Measurements from ENCODE around the gene MKNK2.

DNA sequence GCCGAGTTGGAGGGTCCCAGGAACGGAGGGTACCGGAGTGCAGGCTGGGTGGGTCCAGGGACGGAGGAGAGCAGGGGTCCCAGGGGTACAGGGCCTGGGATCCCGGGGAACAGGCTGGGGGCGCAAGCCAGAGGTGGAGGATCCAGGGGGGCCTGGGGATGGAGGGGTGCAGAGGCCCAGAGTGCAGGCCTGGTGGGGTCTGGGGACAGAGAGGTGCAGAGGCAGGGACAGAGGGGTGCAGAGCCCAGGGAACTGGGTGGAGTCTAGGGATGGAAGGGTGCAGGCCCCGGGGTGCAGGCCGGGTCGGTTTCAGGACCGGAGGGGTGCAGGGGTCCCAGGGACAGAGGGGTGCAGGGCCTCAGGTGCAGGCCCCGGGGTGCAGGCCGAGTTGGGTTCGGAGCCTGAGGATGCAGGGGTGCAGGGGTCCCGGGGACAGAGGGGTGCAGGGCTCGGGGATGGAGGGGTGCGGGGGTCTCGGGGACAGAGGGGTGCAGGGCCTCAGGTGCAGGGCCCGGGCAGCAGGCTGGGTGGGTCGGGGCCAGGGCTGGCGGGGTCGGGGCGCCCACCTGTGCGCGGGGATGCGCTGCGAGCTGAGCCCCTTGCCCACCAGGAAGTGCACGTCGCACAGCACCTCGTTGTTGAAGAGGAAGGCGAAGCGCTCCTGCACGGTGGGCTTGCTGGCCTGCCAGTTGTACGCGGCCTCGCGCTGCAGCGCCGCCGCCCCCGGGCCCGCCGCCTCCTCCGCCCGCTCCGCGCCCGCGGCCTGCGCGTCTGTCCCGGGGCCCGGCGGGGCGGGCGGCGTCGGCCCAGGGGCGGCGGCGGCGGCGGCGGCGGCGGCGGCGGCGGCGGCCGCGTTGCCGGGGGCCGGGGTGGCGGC, 36.1 kb downstream of the MKNK2 start:
- TF ChIP-seq, protein P1, sequence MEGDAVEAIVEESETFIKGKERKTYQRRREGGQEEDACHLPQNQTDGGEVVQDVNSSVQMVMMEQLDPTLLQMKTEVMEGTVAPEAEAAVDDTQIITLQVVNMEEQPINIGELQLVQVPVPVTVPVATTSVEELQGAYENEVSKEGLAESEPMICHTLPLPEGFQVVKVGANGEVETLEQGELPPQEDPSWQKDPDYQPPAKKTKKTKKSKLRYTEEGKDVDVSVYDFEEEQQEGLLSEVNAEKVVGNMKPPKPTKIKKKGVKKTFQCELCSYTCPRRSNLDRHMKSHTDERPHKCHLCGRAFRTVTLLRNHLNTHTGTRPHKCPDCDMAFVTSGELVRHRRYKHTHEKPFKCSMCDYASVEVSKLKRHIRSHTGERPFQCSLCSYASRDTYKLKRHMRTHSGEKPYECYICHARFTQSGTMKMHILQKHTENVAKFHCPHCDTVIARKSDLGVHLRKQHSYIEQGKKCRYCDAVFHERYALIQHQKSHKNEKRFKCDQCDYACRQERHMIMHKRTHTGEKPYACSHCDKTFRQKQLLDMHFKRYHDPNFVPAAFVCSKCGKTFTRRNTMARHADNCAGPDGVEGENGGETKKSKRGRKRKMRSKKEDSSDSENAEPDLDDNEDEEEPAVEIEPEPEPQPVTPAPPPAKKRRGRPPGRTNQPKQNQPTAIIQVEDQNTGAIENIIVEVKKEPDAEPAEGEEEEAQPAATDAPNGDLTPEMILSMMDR (IDR thresholded peaks at IDR 0.05 in 2 of 3, conservative IDR thresholded peaks at IDR 0.05 in 1 of 3; ENCODE audit: borderline replicate concordance in 1 of 3, insufficient read depth in 1 of 3, low read depth in 2 of 3, low read length in 2 of 3): no peak
- TF ChIP-seq, protein P2, sequence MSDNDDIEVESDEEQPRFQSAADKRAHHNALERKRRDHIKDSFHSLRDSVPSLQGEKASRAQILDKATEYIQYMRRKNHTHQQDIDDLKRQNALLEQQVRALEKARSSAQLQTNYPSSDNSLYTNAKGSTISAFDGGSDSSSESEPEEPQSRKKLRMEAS (IDR thresholded peaks at IDR 0.05): no peak
- TF ChIP-seq REST (IDR thresholded peaks at IDR 0.05; ENCODE audit: low read depth) (no peak), RAD21 (IDR thresholded peaks at IDR 0.05; ENCODE audit: low read depth) (no peak)
